Karpas-422 (cell line): ENCODE data around the gene IFI6. TPM values are rescaled to one million over a fixed set of nuclear protein-coding genes. Genes with fewer than 3 reads are reported as not detected.

ENCODE experiments used
- DNase-seq: peaks from one replicate; pipeline ENCODE4 v3.0.0-alpha.2; 2015
- H2AFZ ChIP-seq: fragments of 200-600 bp; sonication (generic); 2 replicates; pipeline ENCODE4 v1.6.1; 2014; ENCODE audit warnings: antibody characterized with exemption, low read length, mixed read lengths
- H3K27ac ChIP-seq: fragments of 200-600 bp; sonication (generic); 2 replicates; pipeline ENCODE4 v1.5.1; 2014; ENCODE audit warnings: mild to moderate bottlenecking, low read length, moderate library complexity
- H3K27me3 ChIP-seq: fragments of 200-600 bp; sonication (generic); 2 replicates; pipeline ENCODE4 v1.6.1; 2014; ENCODE audit warnings: low read length, mixed read lengths
- H3K36me3 ChIP-seq: fragments of 200-600 bp; sonication (generic); 2 replicates; pipeline ENCODE4 v1.6.1; 2014; ENCODE audit warnings: low read length, mixed read lengths; ENCODE audit not compliant: insufficient read depth
- H3K4me1 ChIP-seq: fragments of 200-600 bp; sonication (generic); 2 replicates; pipeline ENCODE4 v1.6.1; 2014; ENCODE audit warnings: mild to moderate bottlenecking, low read length, mixed read lengths
- H3K4me2 ChIP-seq: fragments of 200-600 bp; sonication (generic); 2 replicates; pipeline ENCODE4 v1.6.1; 2014; ENCODE audit warnings: low read length, low read depth, mild to moderate bottlenecking; ENCODE audit not compliant: poor library complexity, severe bottlenecking
- H3K4me3 ChIP-seq: fragments of 200-600 bp; sonication (generic); 2 replicates; pipeline ENCODE4 v1.5.1; 2014; ENCODE audit warnings: mild to moderate bottlenecking, antibody characterized with exemption, low read length, mixed read lengths
- H3K79me2 ChIP-seq: fragments of 200-600 bp; sonication (generic); 2 replicates; pipeline ENCODE4 v1.6.1; 2014; ENCODE audit warnings: mild to moderate bottlenecking, low read length, mixed read lengths
- H3K9ac ChIP-seq: fragments of 200-600 bp; sonication (generic); 2 replicates; pipeline ENCODE4 v1.6.0; 2014; ENCODE audit warnings: low read length
- H3K9me2 ChIP-seq: fragments of 200-600 bp; sonication (generic), shearing (Covaris generic); replicated peaks from 2 replicates; pipeline ENCODE4 v1.6.0; 2014; ENCODE audit warnings: mild to moderate bottlenecking, low read length, moderate library complexity; ENCODE audit not compliant: insufficient read depth
- H3K9me3 ChIP-seq: fragments of 300-700, 200-600 bp; sonication (generic); 2 replicates; pipeline ENCODE4 v1.6.1; 2014; ENCODE audit warnings: low read length, mixed read lengths
- H4K20me1 ChIP-seq: fragments of 200-600 bp; sonication (generic); 2 replicates; pipeline ENCODE4 v1.6.1; 2014; ENCODE audit warnings: mild to moderate bottlenecking, antibody characterized with exemption, low read length, low read depth; ENCODE audit not compliant: insufficient read depth
- total RNA-seq: library from RNA; depleted of rRNA; stranded (reverse); fragments of >200 nt; shearing (Covaris generic); gene quantifications from 2 replicates; pipeline ENCODE4 v1.2.3, GENCODE V29; 2014; ENCODE audit warnings: low replicate concordance; rRNA removed

The IFI6 gene, protein sequence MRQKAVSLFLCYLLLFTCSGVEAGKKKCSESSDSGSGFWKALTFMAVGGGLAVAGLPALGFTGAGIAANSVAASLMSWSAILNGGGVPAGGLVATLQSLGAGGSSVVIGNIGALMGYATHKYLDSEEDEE
- 67.3 and 88.2 TPM in 2 replicates for total RNA-seq

- Histone ChIP-seq H3K27me3 (no peaks in the 10 kb centered on the region), H3K4me1 (peaks cover 22% of the 10 kb centered on the region), H3K79me2 (no peaks in the 10 kb centered on the region), H2AFZ (peak within 1 kb of the TSS; percentile 94), H3K9me2 (no peaks in the 10 kb centered on the region), H3K4me3 (peak within 1 kb of the TSS; percentile 74), H3K9me3 (no peaks in the 10 kb centered on the region), H3K36me3 (no peaks in the 10 kb centered on the region), H3K9ac (peak within 1 kb of the TSS; percentile 76), H3K27ac (peak within 1 kb of the TSS; percentile 49), H4K20me1 (no peaks in the 10 kb centered on the region), H3K4me2 (peak within 1 kb of the TSS; percentile 83)
- peak; percentile 86 for DNase-seq
Observed at GRCh38 chr1:27671964-27672749, at the start of gene IFI6. Gene IFI6 (minus strand): TSS chr1:27672192. CDS start chr1:27669314, 2,878 bp downstream.

DNA sequence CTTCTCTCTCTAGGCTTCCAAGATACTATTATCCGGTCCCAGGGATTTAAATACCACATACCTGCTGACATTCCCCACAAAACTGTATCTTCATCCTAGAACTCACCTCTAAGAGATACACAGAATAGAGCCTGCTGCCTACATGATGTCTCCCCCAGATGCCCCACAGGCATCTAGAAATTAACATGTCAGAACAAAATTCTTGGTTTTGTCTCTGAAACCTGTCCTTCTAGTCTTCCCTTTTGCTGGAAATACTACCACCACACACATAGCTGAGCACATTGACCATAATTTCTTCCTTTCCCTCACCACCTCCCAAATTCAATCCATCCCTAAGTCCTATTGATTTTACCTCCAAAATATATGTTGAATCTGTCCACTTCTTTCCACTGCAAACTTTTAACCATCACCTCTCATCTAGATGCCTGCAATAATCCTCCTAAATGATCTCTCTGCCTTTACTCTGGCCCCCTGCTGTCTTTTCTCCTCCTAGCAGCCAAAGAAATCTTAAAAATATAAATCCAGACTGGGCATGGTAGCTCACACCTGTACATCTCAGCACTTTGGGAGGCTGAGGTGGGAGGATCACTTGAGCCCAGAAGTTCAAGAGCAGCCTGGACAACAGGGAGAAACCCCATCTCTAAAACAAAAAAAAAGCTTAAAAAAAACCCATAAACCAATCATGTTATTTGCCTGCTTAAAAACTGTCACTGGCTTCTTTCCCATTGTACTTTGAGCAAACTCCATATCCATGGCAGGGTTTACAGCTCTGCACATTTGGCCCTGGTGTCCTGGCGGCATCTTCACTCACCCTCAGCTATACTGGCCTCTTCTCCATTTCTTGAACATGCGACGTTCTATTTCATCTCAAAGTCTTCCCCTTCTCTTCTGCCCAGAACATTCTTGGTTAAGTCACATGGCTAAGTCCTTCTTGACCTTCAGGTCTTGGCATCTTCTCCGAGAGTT is 47.6 kb upstream of the IFI6 start:
- Histone ChIP-seq H3K4me2 (no peak overlapping the region), H3K9me2 (no peaks in the 10 kb centered on the region), H3K9me3 (no peaks in the 10 kb centered on the region), H2AFZ (no peak overlapping the region), H4K20me1 (no peaks in the 10 kb centered on the region), H3K79me2 (no peaks in the 10 kb centered on the region), H3K4me3 (no peak overlapping the region), H3K27ac (no peak overlapping the region), H3K36me3 (no peaks in the 10 kb centered on the region), H3K4me1 (no peaks in the 10 kb centered on the region), H3K27me3 (no peaks in the 10 kb centered on the region), H3K9ac (no peak overlapping the region)
- DNase-seq: peak; percentile 62

- DNase-seq: no peak
- H3K4me3 ChIP-seq: no peak overlapping the region
- no peaks in the 10 kb centered on the region for H3K79me2 ChIP-seq
- no peaks in the 10 kb centered on the region for H4K20me1 ChIP-seq
- H2AFZ ChIP-seq: no peak overlapping the region
- H3K9me2 ChIP-seq: no peaks in the 10 kb centered on the region
- H3K4me1 ChIP-seq: no peaks in the 10 kb centered on the region
- no peak overlapping the region for H3K9ac ChIP-seq
- no peak overlapping the region for H3K27ac ChIP-seq
- no peak overlapping the region for H3K4me2 ChIP-seq
- no peaks in the 10 kb centered on the region for H3K36me3 ChIP-seq
- no peaks in the 10 kb centered on the region for H3K9me3 ChIP-seq
- H3K27me3 ChIP-seq: no peaks in the 10 kb centered on the region
Observed at GRCh38 chr1:27716262-27716895, 44.4 kb upstream of the IFI6 start.

GRCh38 chr1:27713869-27714513 is 42.0 kb upstream of the IFI6 start:
- Histone ChIP-seq H3K9ac (no peak overlapping the region), H2AFZ (no peak overlapping the region), H3K27ac (no peak overlapping the region), H3K79me2 (no peaks in the 10 kb centered on the region), H3K4me3 (no peak overlapping the region), H3K36me3 (no peaks in the 10 kb centered on the region), H4K20me1 (no peaks in the 10 kb centered on the region), H3K27me3 (no peaks in the 10 kb centered on the region), H3K9me3 (no peaks in the 10 kb centered on the region), H3K4me1 (no peaks in the 10 kb centered on the region), H3K9me2 (no peaks in the 10 kb centered on the region), H3K4me2 (no peak overlapping the region)
- DNase-seq: no peak

- DNase-seq: no peak
- no peak overlapping the region for H2AFZ ChIP-seq
- no peaks in the 10 kb centered on the region for H3K9me3 ChIP-seq
- H3K79me2 ChIP-seq: no peaks in the 10 kb centered on the region
- no peaks in the 10 kb centered on the region for H3K27me3 ChIP-seq
- H3K9ac ChIP-seq: no peak overlapping the region
- no peak overlapping the region for H3K4me2 ChIP-seq
- H4K20me1 ChIP-seq: no peaks in the 10 kb centered on the region
- no peaks in the 10 kb centered on the region for H3K4me1 ChIP-seq
- H3K4me3 ChIP-seq: no peak overlapping the region
- H3K9me2 ChIP-seq: no peaks in the 10 kb centered on the region
- H3K36me3 ChIP-seq: no peaks in the 10 kb centered on the region
- no peak overlapping the region for H3K27ac ChIP-seq
Observed at GRCh38 chr1:27713139-27713725, 41.2 kb upstream of the IFI6 start.

- Histone ChIP-seq H3K9ac (no peak overlapping the region), H3K36me3 (no peaks in the 10 kb centered on the region), H2AFZ (no peak overlapping the region), H3K4me3 (no peak overlapping the region), H4K20me1 (no peaks in the 10 kb centered on the region), H3K9me2 (no peaks in the 10 kb centered on the region), H3K27me3 (no peaks in the 10 kb centered on the region), H3K4me2 (no peak overlapping the region), H3K79me2 (no peaks in the 10 kb centered on the region), H3K27ac (no peak overlapping the region), H3K9me3 (no peaks in the 10 kb centered on the region), H3K4me1 (no peaks in the 10 kb centered on the region)
- no peak for DNase-seq
Observed at GRCh38 chr1:27710574-27710973, 38.6 kb upstream of the IFI6 start.

DNA sequence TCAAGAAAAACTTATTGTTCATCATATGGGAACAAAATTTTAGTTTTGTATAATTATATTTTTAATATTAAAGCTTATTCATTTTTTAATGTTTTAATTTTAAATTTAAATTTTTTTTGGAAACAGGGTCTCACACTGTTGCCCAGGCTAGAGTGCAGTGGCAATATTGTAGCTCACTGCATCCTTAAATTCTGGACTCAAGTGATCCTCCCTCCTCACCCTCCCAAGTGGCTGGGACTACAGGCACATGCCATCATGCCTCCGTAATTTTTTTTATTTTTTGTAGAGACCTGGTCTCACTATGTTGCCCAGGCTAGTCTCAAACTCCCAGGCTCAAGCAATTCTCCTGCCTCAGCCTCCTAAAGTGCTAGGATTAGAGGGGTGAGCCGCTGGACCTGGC is 33.6 kb upstream of the IFI6 start:
- no peaks in the 10 kb centered on the region for H3K9me2 ChIP-seq
- no peak for DNase-seq
- H2AFZ ChIP-seq: no peak overlapping the region
- H3K27ac ChIP-seq: no peak overlapping the region
- no peaks in the 10 kb centered on the region for H3K4me1 ChIP-seq
- no peaks in the 10 kb centered on the region for H4K20me1 ChIP-seq
- H3K9me3 ChIP-seq: no peaks in the 10 kb centered on the region
- H3K4me2 ChIP-seq: no peak overlapping the region
- H3K79me2 ChIP-seq: no peaks in the 10 kb centered on the region
- H3K27me3 ChIP-seq: no peaks in the 10 kb centered on the region
- H3K9ac ChIP-seq: no peak overlapping the region
- H3K4me3 ChIP-seq: no peak overlapping the region
- H3K36me3 ChIP-seq: no peaks in the 10 kb centered on the region
